Measurements from ENCODE around the gene RIN3.

- no peak for TF ChIP-seq CTCF (IDR thresholded peaks at IDR 0.05; ENCODE audit: low read depth, low read length, missing input control)
- TF ChIP-seq TAF1 (conservative IDR thresholded peaks at IDR 0.05), result no peak
- TF ChIP-seq GABPA (IDR thresholded peaks at IDR 0.05 in 1 of 2, conservative IDR thresholded peaks at IDR 0.05 in 1 of 2), result no peak
- TF ChIP-seq MAX (IDR thresholded peaks at IDR 0.05), result no peak
Observed at GRCh38 chr14:92635896-92636295, 122.3 kb downstream of the RIN3 start.

Data from liver (tissue), 3 donors.